ENCODE measurements around the gene CLEC3B.

CLEC3B gene

DNA sequence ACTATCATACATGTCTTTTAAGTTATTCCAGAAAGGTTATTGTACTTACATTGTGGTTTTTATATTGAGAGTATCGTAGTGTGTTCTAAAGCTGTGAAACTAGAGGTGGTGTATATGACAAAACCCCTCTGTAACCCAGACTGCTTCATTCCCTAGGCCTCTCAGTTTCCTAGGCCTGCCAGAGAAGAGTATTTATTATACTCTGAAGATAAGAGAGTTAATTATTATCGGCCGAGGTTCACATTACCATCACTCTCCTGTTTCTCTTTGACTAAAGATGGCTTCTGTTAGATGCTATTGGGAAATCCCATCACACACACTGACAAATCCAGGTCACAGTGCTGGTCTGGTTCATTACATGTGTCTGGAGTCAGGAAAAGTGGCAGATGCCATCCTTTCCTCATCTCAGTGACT lies 29.5 kb upstream of the CLEC3B start:
- TF ChIP-seq GABPA (IDR thresholded peaks at IDR 0.05; ENCODE audit: low read depth) (no peak), SPI1 (IDR thresholded peaks at IDR 0.05; ENCODE audit: borderline replicate concordance, low read depth) (no peak), POLR2AphosphoS5 (IDR thresholded peaks at IDR 0.05; ENCODE audit: low read depth) (no peak)
- TF ChIP-seq, protein P1, sequence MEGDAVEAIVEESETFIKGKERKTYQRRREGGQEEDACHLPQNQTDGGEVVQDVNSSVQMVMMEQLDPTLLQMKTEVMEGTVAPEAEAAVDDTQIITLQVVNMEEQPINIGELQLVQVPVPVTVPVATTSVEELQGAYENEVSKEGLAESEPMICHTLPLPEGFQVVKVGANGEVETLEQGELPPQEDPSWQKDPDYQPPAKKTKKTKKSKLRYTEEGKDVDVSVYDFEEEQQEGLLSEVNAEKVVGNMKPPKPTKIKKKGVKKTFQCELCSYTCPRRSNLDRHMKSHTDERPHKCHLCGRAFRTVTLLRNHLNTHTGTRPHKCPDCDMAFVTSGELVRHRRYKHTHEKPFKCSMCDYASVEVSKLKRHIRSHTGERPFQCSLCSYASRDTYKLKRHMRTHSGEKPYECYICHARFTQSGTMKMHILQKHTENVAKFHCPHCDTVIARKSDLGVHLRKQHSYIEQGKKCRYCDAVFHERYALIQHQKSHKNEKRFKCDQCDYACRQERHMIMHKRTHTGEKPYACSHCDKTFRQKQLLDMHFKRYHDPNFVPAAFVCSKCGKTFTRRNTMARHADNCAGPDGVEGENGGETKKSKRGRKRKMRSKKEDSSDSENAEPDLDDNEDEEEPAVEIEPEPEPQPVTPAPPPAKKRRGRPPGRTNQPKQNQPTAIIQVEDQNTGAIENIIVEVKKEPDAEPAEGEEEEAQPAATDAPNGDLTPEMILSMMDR (IDR thresholded peaks at IDR 0.05; ENCODE audit: insufficient read depth, low read length): no peak
- TF ChIP-seq, protein P2, sequence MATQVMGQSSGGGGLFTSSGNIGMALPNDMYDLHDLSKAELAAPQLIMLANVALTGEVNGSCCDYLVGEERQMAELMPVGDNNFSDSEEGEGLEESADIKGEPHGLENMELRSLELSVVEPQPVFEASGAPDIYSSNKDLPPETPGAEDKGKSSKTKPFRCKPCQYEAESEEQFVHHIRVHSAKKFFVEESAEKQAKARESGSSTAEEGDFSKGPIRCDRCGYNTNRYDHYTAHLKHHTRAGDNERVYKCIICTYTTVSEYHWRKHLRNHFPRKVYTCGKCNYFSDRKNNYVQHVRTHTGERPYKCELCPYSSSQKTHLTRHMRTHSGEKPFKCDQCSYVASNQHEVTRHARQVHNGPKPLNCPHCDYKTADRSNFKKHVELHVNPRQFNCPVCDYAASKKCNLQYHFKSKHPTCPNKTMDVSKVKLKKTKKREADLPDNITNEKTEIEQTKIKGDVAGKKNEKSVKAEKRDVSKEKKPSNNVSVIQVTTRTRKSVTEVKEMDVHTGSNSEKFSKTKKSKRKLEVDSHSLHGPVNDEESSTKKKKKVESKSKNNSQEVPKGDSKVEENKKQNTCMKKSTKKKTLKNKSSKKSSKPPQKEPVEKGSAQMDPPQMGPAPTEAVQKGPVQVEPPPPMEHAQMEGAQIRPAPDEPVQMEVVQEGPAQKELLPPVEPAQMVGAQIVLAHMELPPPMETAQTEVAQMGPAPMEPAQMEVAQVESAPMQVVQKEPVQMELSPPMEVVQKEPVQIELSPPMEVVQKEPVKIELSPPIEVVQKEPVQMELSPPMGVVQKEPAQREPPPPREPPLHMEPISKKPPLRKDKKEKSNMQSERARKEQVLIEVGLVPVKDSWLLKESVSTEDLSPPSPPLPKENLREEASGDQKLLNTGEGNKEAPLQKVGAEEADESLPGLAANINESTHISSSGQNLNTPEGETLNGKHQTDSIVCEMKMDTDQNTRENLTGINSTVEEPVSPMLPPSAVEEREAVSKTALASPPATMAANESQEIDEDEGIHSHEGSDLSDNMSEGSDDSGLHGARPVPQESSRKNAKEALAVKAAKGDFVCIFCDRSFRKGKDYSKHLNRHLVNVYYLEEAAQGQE (IDR thresholded peaks at IDR 0.05; ENCODE audit: insufficient replicate concordance, low read depth): no peak
- H3K27ac ChIP-seq (replicated peaks): no peak overlapping the region
- no peak overlapping the region for H3K4me3 ChIP-seq (replicated peaks; ENCODE audit: insufficient read depth, low read length)
- H3K27me3 ChIP-seq (ENCODE audit: insufficient read depth, poor library complexity, severe bottlenecking): no peaks in the 10 kb centered on the region
- DNase-seq (ENCODE audit: low read depth in 1 of 2, low spot score in 1 of 2): no peak

DNA sequence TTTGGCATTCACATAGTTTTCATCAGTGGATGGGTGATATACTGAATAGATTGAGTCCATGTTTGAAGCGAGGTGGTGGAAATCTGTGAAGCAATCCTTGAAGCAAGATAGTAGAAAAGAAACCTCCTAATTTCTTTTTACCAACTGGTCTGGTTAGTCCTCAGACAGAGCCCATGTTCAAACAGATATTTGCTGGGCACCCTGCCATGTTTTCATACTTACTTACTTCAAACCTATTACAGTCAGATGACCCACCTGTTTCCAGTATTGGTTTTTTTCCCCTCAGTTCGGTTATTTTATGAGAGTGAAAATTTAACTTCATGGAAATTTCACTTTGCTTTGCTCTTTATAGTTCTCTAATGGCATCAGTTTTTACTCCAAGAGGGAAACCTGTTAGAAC lies 26.3 kb upstream of the CLEC3B start:
- no peak for DNase-seq (ENCODE audit: low read depth in 1 of 2, low spot score in 1 of 2)
- TF ChIP-seq POLR2AphosphoS5 (IDR thresholded peaks at IDR 0.05; ENCODE audit: low read depth) (no peak), SPI1 (IDR thresholded peaks at IDR 0.05; ENCODE audit: borderline replicate concordance, low read depth) (no peak), GABPA (IDR thresholded peaks at IDR 0.05; ENCODE audit: low read depth) (no peak)
- TF ChIP-seq, protein P1 (IDR thresholded peaks at IDR 0.05; ENCODE audit: insufficient read depth, low read length): no peak
- TF ChIP-seq, protein P2 (IDR thresholded peaks at IDR 0.05; ENCODE audit: insufficient replicate concordance, low read depth): no peak
- H3K4me3 ChIP-seq (replicated peaks; ENCODE audit: insufficient read depth, low read length): no peak overlapping the region
- no peak overlapping the region for H3K27ac ChIP-seq (replicated peaks)
- no peaks in the 10 kb centered on the region for H3K27me3 ChIP-seq (ENCODE audit: insufficient read depth, poor library complexity, severe bottlenecking)

DNA sequence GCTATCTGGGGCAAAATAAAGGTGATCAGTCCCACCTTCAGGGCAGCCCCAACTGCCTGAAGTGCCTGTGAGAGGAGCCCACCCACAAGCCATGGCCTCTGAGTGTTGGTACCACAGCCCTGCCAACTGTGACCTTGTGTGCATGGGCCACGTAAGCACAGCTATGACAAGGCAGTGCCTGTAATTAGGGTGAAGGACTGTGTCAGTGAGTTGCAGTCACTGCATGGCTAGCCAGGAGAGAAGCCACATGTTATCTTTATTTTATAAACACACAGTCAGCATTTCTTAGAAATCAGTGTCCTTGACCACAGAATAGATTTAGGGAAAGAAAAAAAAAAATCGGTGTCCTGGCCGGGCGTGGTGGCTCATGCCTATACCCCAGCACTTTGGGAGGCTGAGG lies 25.3 kb upstream of the CLEC3B start:
- Histone ChIP-seq H3K4me3 (replicated peaks; ENCODE audit: insufficient read depth, low read length) (no peak overlapping the region), H3K27ac (replicated peaks) (no peak overlapping the region), H3K27me3 (ENCODE audit: insufficient read depth, poor library complexity, severe bottlenecking) (no peaks in the 10 kb centered on the region)
- no peak for DNase-seq (ENCODE audit: low read depth in 1 of 2, low spot score in 1 of 2)
- TF ChIP-seq, protein P1 (IDR thresholded peaks at IDR 0.05; ENCODE audit: insufficient read depth, low read length): no peak
- TF ChIP-seq, protein P2 (IDR thresholded peaks at IDR 0.05; ENCODE audit: insufficient replicate concordance, low read depth): no peak
- TF ChIP-seq GABPA (IDR thresholded peaks at IDR 0.05; ENCODE audit: low read depth) (no peak), POLR2AphosphoS5 (IDR thresholded peaks at IDR 0.05; ENCODE audit: low read depth) (no peak), SPI1 (IDR thresholded peaks at IDR 0.05; ENCODE audit: borderline replicate concordance, low read depth) (no peak)
